Ishikawa (cell line): Measurements from ENCODE around the gene PRPF19.

Experiments used
- CEBPB ChIP-seq: IDR thresholded peaks from 2 replicates; pipeline ENCODE4 v1.6.1; 2012
- FOXM1 ChIP-seq: IDR thresholded peaks from 2 replicates; pipeline ENCODE4 v1.6.1; 2012; ENCODE audit warnings: low read depth, borderline replicate concordance
- RAD21 ChIP-seq: IDR thresholded peaks from 2 replicates; pipeline ENCODE4 v1.6.1; 2012; ENCODE audit warnings: low read depth
- TAF1 ChIP-seq: IDR thresholded peaks from 2 replicates; pipeline ENCODE4 v1.6.1; 2012; ENCODE audit warnings: low read depth, mild to moderate bottlenecking
- TCF12 ChIP-seq: IDR thresholded peaks from 2 replicates; pipeline ENCODE4 v1.6.1; 2012; ENCODE audit warnings: low read depth
- ZBTB7A ChIP-seq: IDR thresholded peaks from 2 replicates; pipeline ENCODE4 v1.6.1; 2012; ENCODE audit warnings: low read depth
- TF ChIP-seq, protein P1 (sequence below): IDR thresholded peaks from 2 replicates; pipeline ENCODE4 v1.6.1; 2012
- TF ChIP-seq, protein P2 (sequence below): IDR thresholded peaks from 2 replicates; pipeline ENCODE4 v1.6.1; 2012; ENCODE audit warnings: low read depth, mild to moderate bottlenecking

DNA sequence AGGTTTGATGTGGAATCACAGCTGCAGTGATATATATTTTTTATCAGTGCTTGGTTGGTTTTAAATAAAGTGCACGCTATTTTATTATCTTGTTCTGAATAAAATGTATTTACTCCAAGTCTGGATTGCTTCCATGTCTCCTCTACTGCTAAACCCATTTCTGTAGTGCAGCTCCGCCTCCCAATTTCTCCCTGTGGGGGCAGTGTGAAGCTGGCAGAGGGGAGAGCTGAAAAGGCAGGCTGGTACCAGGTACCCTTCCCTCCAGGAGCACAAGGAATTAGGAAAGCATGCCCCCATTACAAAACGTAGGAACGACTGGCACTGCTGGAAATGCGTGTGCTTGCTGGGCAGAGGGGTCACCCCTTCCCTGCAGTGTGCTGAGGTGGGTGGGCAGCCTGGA lies 16.9 kb upstream of the PRPF19 start:
- TF ChIP-seq, protein P1, sequence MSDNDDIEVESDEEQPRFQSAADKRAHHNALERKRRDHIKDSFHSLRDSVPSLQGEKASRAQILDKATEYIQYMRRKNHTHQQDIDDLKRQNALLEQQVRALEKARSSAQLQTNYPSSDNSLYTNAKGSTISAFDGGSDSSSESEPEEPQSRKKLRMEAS = no peak
- TF ChIP-seq TCF12 (no peak), ZBTB7A (no peak), TAF1 (no peak), RAD21 (no peak), CEBPB (no peak), FOXM1 (no peak)
- TF ChIP-seq, protein P2, sequence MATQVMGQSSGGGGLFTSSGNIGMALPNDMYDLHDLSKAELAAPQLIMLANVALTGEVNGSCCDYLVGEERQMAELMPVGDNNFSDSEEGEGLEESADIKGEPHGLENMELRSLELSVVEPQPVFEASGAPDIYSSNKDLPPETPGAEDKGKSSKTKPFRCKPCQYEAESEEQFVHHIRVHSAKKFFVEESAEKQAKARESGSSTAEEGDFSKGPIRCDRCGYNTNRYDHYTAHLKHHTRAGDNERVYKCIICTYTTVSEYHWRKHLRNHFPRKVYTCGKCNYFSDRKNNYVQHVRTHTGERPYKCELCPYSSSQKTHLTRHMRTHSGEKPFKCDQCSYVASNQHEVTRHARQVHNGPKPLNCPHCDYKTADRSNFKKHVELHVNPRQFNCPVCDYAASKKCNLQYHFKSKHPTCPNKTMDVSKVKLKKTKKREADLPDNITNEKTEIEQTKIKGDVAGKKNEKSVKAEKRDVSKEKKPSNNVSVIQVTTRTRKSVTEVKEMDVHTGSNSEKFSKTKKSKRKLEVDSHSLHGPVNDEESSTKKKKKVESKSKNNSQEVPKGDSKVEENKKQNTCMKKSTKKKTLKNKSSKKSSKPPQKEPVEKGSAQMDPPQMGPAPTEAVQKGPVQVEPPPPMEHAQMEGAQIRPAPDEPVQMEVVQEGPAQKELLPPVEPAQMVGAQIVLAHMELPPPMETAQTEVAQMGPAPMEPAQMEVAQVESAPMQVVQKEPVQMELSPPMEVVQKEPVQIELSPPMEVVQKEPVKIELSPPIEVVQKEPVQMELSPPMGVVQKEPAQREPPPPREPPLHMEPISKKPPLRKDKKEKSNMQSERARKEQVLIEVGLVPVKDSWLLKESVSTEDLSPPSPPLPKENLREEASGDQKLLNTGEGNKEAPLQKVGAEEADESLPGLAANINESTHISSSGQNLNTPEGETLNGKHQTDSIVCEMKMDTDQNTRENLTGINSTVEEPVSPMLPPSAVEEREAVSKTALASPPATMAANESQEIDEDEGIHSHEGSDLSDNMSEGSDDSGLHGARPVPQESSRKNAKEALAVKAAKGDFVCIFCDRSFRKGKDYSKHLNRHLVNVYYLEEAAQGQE = no peak
